Rectal smooth muscle tissue (tissue), 1 donor: ENCODE data around the gene PANX1.

Source experiments
- H3K27ac ChIP-seq: one replicate; pipeline ENCODE4 v1.7.0; 2013; ENCODE audit warnings: low read depth, low read length, inconsistent platforms
- H3K27me3 ChIP-seq: one replicate; pipeline ENCODE4 v1.7.0; 2013; ENCODE audit warnings: low read length; ENCODE audit not compliant: control insufficient read depth, insufficient read depth
- H3K36me3 ChIP-seq: one replicate; pipeline ENCODE4 v1.7.0; 2013; ENCODE audit warnings: low read length; ENCODE audit not compliant: control insufficient read depth, insufficient read depth
- H3K4me1 ChIP-seq: one replicate; pipeline ENCODE4 v1.7.0; 2013; ENCODE audit warnings: low read length; ENCODE audit not compliant: control insufficient read depth, insufficient read depth
- H3K4me3 ChIP-seq: one replicate; pipeline ENCODE4 v1.7.0; 2013; ENCODE audit warnings: low read length
- H3K9ac ChIP-seq: one replicate; pipeline ENCODE4 v1.7.0; 2013; ENCODE audit warnings: low read length

PANX1 gene

GRCh38 chr11:94128746-94129511, at the start of gene PANX1:
Gene PANX1 (plus strand): TSS chr11:94128841. CDS start chr11:94129313, 472 bp downstream.
- H3K36me3 ChIP-seq, result no peaks in the 10 kb centered on the region
- H3K9ac ChIP-seq, result peak within 1 kb of the TSS; percentile 34
- H3K4me3 ChIP-seq, result peak within 1 kb of the TSS; percentile 86
- H3K27me3 ChIP-seq, result no peaks in the 10 kb centered on the region
- H3K27ac ChIP-seq, result peak within 1 kb of the TSS; percentile 82
- H3K4me1 ChIP-seq, result peaks cover 16% of the 10 kb centered on the region

- Histone ChIP-seq H3K27ac (no peak overlapping the region), H3K4me1 (no peaks in the 10 kb centered on the region), H3K4me3 (no peak overlapping the region), H3K27me3 (no peaks in the 10 kb centered on the region), H3K9ac (no peak overlapping the region), H3K36me3 (no peaks in the 10 kb centered on the region)
Observed at GRCh38 chr11:94084164-94084563, 44.5 kb upstream of the PANX1 start.

GRCh38 chr11:94088906-94089305, 39.7 kb upstream of the PANX1 start:
- Histone ChIP-seq H3K9ac (no peak overlapping the region), H3K27ac (no peak overlapping the region), H3K36me3 (no peaks in the 10 kb centered on the region), H3K27me3 (no peaks in the 10 kb centered on the region), H3K4me1 (no peaks in the 10 kb centered on the region), H3K4me3 (no peak overlapping the region)

- Histone ChIP-seq H3K27ac (no peak overlapping the region), H3K4me3 (no peak overlapping the region), H3K4me1 (no peaks in the 10 kb centered on the region), H3K36me3 (no peaks in the 10 kb centered on the region), H3K9ac (no peak overlapping the region), H3K27me3 (no peaks in the 10 kb centered on the region)
Observed at GRCh38 chr11:94089341-94089740, 39.3 kb upstream of the PANX1 start.

GRCh38 chr11:94090401-94090800, 38.2 kb upstream of the PANX1 start:
- H3K27ac ChIP-seq, result no peak overlapping the region
- no peaks in the 10 kb centered on the region for H3K36me3 ChIP-seq
- no peak overlapping the region for H3K4me3 ChIP-seq
- H3K9ac ChIP-seq, result no peak overlapping the region
- no peaks in the 10 kb centered on the region for H3K27me3 ChIP-seq
- no peaks in the 10 kb centered on the region for H3K4me1 ChIP-seq

GRCh38 chr11:94091091-94091490, 37.5 kb upstream of the PANX1 start:
- no peak overlapping the region for H3K27ac ChIP-seq
- H3K4me3 ChIP-seq, result no peak overlapping the region
- no peak overlapping the region for H3K9ac ChIP-seq
- no peaks in the 10 kb centered on the region for H3K4me1 ChIP-seq
- H3K27me3 ChIP-seq, result no peaks in the 10 kb centered on the region
- no peaks in the 10 kb centered on the region for H3K36me3 ChIP-seq

- Histone ChIP-seq H3K27me3 (no peaks in the 10 kb centered on the region), H3K27ac (no peak overlapping the region), H3K4me1 (no peaks in the 10 kb centered on the region), H3K4me3 (no peak overlapping the region), H3K36me3 (no peaks in the 10 kb centered on the region), H3K9ac (no peak overlapping the region)
Observed at GRCh38 chr11:94100253-94100652, 28.4 kb upstream of the PANX1 start.

GRCh38 chr11:94103471-94103870, 25.2 kb upstream of the PANX1 start:
- Histone ChIP-seq H3K27ac (no peak overlapping the region), H3K36me3 (no peaks in the 10 kb centered on the region), H3K27me3 (no peaks in the 10 kb centered on the region), H3K4me1 (no peaks in the 10 kb centered on the region), H3K9ac (no peak overlapping the region), H3K4me3 (no peak overlapping the region)

GRCh38 chr11:94104734-94105133, 23.9 kb upstream of the PANX1 start:
- no peak overlapping the region for H3K4me3 ChIP-seq
- H3K36me3 ChIP-seq, result no peaks in the 10 kb centered on the region
- no peak overlapping the region for H3K9ac ChIP-seq
- no peaks in the 10 kb centered on the region for H3K4me1 ChIP-seq
- H3K27me3 ChIP-seq, result no peaks in the 10 kb centered on the region
- H3K27ac ChIP-seq, result no peak overlapping the region

- Histone ChIP-seq H3K36me3 (no peaks in the 10 kb centered on the region), H3K27ac (no peak overlapping the region), H3K4me1 (peaks cover 4% of the 10 kb centered on the region), H3K9ac (no peak overlapping the region), H3K4me3 (no peak overlapping the region), H3K27me3 (no peaks in the 10 kb centered on the region)
Observed at GRCh38 chr11:94106716-94107115, 21.9 kb upstream of the PANX1 start.

GRCh38 chr11:94107363-94107762, 21.3 kb upstream of the PANX1 start:
- H3K9ac ChIP-seq, result no peak overlapping the region
- peaks cover 8% of the 10 kb centered on the region for H3K4me1 ChIP-seq
- H3K27ac ChIP-seq, result no peak overlapping the region
- no peak overlapping the region for H3K4me3 ChIP-seq
- no peaks in the 10 kb centered on the region for H3K27me3 ChIP-seq
- no peaks in the 10 kb centered on the region for H3K36me3 ChIP-seq

- Histone ChIP-seq H3K27ac (no peak overlapping the region), H3K4me1 (peaks cover 18% of the 10 kb centered on the region), H3K4me3 (no peak overlapping the region), H3K27me3 (no peaks in the 10 kb centered on the region), H3K36me3 (no peaks in the 10 kb centered on the region), H3K9ac (no peak overlapping the region)
Observed at GRCh38 chr11:94111241-94111640, 17.4 kb upstream of the PANX1 start.

GRCh38 chr11:94111660-94112059, 17.0 kb upstream of the PANX1 start:
- H3K36me3 ChIP-seq, result no peaks in the 10 kb centered on the region
- no peaks in the 10 kb centered on the region for H3K27me3 ChIP-seq
- H3K27ac ChIP-seq, result no peak overlapping the region

More at GRCh38 chr11:94111660-94112059, 17.0 kb upstream of the PANX1 start:
- no peak overlapping the region for H3K9ac ChIP-seq
- H3K4me3 ChIP-seq, result no peak overlapping the region
- H3K4me1 ChIP-seq, result peaks cover 18% of the 10 kb centered on the region
